HCT116 (cell line): ENCODE measurements around the gene ERLIN1. TPM values are rescaled to one million over a fixed set of nuclear protein-coding genes. Genes with fewer than 3 reads are reported as not detected.
A peak's percentile ranks its signal among the peaks of the same experiment; 100 is the strongest.

ENCODE experiments used
- ATAC-seq: fragments of 200-7000 bp; cut with Tn5 transposase; 2 replicates; pipeline ENCODE4 v1.9.1; 2020; ENCODE audit warnings: mild to moderate bottlenecking, moderate library complexity
- BruUV-seq: library from RNA; stranded (reverse); fragments of 400-500 nt; replicated peaks from 2 replicates; lab custom pipeline; 2021; lab: Mats Ljungman, UMichigan
- CTCF ChIA-PET: fragments of 300-600 bp; sonication (Branson Sonifier 250); formaldehyde crosslinking; loops from one replicate; lab custom pipeline; 2021; ENCODE audit warnings: antibody characterized with exemption; lab: Charles Lee
- POLR2A ChIA-PET: fragments of 300-600, 350-600 bp; sonication (Branson Sonifier 250); formaldehyde crosslinking; loops from one replicate; lab custom pipeline; 2021; ENCODE audit warnings: antibody characterized with exemption; lab: Charles Lee
- RAD21 ChIA-PET, 2 experiments: fragments of 300-600 bp; sonication (Branson Sonifier 250); formaldehyde crosslinking; loops; one replicate each; lab custom pipeline; 2023; ENCODE audit warnings: low total read pairs in 2 of 2; ENCODE audit not compliant: uncharacterized antibody in 2 of 2, unreplicated experiment in 2 of 2, low non-redundant PET in 1 of 2; lab: Charles Lee
- DNase-seq: peaks from one replicate; pipeline ENCODE4 v3.0.0-alpha.2; 2010; ENCODE audit warnings: low read depth, low spot score
- H2AFZ ChIP-seq: fragments of 200-600 bp; shearing (Covaris generic), sonication (generic); 2 replicates; pipeline ENCODE4 v1.6.1; 2017; ENCODE audit warnings: low read depth, mixed run types, mixed read lengths, antibody characterized with exemption, low read length; ENCODE audit not compliant: poor library complexity, severe bottlenecking
- H3K27ac ChIP-seq: 2 replicates; pipeline ENCODE4 v1.5.1; 2012; ENCODE audit warnings: low read depth, low read length
- H3K27me3 ChIP-seq: fragments of 200-600 bp; sonication (generic); 2 replicates; pipeline ENCODE4 v1.6.1; 2016; ENCODE audit warnings: mixed run types, low read length, mixed read lengths; ENCODE audit not compliant: insufficient read depth
- H3K36me3 ChIP-seq, 2 experiments: fragments of 200-500 bp in 1 of 2; fragments of 200-600 bp in 1 of 2; sonication (Bioruptor generic) in 1 of 2; sonication (generic) in 1 of 2; 2 replicates each; pipeline versions ENCODE4 v1.5.1 to v1.6.1; 2014 to 2016; ENCODE audit warnings: low read length in 2 of 2, inconsistent platforms in 1 of 2, mixed read lengths in 1 of 2, mixed run types in 1 of 2; ENCODE audit not compliant: insufficient read depth in 2 of 2, control insufficient read depth in 1 of 2
- H3K4me1 ChIP-seq, 2 experiments: fragments of 200-600 bp in 1 of 2; sonication (generic) in 1 of 2; 2 replicates each; pipeline versions ENCODE4 v1.5.1 to v1.6.1; 2012 to 2017; ENCODE audit warnings: low read length in 2 of 2, inconsistent platforms in 1 of 2, mild to moderate bottlenecking in 1 of 2, mixed read lengths in 1 of 2, mixed run types in 1 of 2, moderate library complexity in 1 of 2; ENCODE audit not compliant: insufficient read depth in 2 of 2, control insufficient read depth in 1 of 2
- H3K4me2 ChIP-seq: fragments of 200-600 bp; sonication (generic); 2 replicates; pipeline ENCODE4 v1.6.1; 2017; ENCODE audit warnings: mixed run types, low read length, mixed read lengths
- H3K4me3 ChIP-seq, 2 experiments: fragments of 200-600 bp in 1 of 2; sonication (generic) in 1 of 2; replicated peaks in 1 of 2; 2 replicates each; pipeline ENCODE4 v1.5.1; 2011 to 2016; ENCODE audit warnings: low read length in 2 of 2, control low read depth in 1 of 2, low read depth in 1 of 2, mild to moderate bottlenecking in 1 of 2, mixed read lengths in 1 of 2, mixed run types in 1 of 2
- H3K79me2 ChIP-seq: fragments of 200-600 bp; sonication (generic); 2 replicates; pipeline ENCODE4 v1.6.1; 2017; ENCODE audit warnings: mild to moderate bottlenecking, mixed run types, low read length, moderate library complexity, mixed read lengths; ENCODE audit not compliant: insufficient read depth
- H3K9ac ChIP-seq: fragments of 200-600 bp; sonication (generic); 2 replicates; pipeline ENCODE4 v1.6.1; 2016; ENCODE audit warnings: low read length, mixed read lengths
- H3K9me2 ChIP-seq: fragments of 200-600 bp; sonication (generic), shearing (Covaris generic); 2 replicates; pipeline ENCODE4 v1.6.1; 2017; ENCODE audit warnings: mixed run types, mild to moderate bottlenecking, moderate library complexity; ENCODE audit not compliant: insufficient read depth
- H3K9me3 ChIP-seq, 2 experiments: fragments of 200-500 bp in 1 of 2; fragments of 200-600 bp in 1 of 2; sonication (Bioruptor generic) in 1 of 2; sonication (generic) in 1 of 2; 2 replicates each; pipeline ENCODE4 v1.6.1; 2014 to 2017; ENCODE audit warnings: low read length in 2 of 2, mixed read lengths in 2 of 2, inconsistent platforms in 1 of 2, low read depth in 1 of 2, mild to moderate bottlenecking in 1 of 2, mixed run types in 1 of 2, moderate library complexity in 1 of 2; ENCODE audit not compliant: control insufficient read depth in 1 of 2, insufficient read depth in 1 of 2
- H4K20me1 ChIP-seq: fragments of 200-600 bp; sonication (generic), shearing (Covaris generic); 2 replicates; pipeline ENCODE4 v1.6.1; 2017; ENCODE audit warnings: mixed run types, mild to moderate bottlenecking, moderate library complexity; ENCODE audit not compliant: insufficient read depth
- CBX3 ChIP-seq: IDR thresholded peaks from 2 replicates; pipeline ENCODE4 v1.6.1; 2012; ENCODE audit warnings: low read depth
- CEBPB ChIP-seq: IDR thresholded peaks from 2 replicates; pipeline ENCODE4 v1.6.1; 2012; ENCODE audit warnings: low read depth
- EGR1 ChIP-seq: IDR thresholded peaks from 2 replicates; pipeline ENCODE4 v1.6.1; 2012; ENCODE audit warnings: low read depth
- EZH2phosphoT487 ChIP-seq: fragments of 200-600 bp; IDR thresholded peaks from 2 replicates; pipeline ENCODE4 v1.6.1; 2018; ENCODE audit warnings: antibody characterized with exemption, borderline replicate concordance
- FOSL1 ChIP-seq: IDR thresholded peaks from 2 replicates; pipeline ENCODE4 v1.6.1; 2012; ENCODE audit warnings: low read depth
- JUND ChIP-seq: IDR thresholded peaks from 2 replicates; pipeline ENCODE4 v1.6.1; 2012
- POLR2A ChIP-seq: IDR thresholded peaks from 2 replicates; pipeline ENCODE4 v1.7.0; 2011; ENCODE audit warnings: borderline replicate concordance; ENCODE audit not compliant: insufficient read depth, insufficient read length; ENCODE audit errors: extremely low read depth
- SP1 ChIP-seq: IDR thresholded peaks from 2 replicates; pipeline ENCODE4 v1.6.1; 2012; ENCODE audit warnings: low read depth
- SRF ChIP-seq: IDR thresholded peaks from 2 replicates; pipeline ENCODE4 v1.6.1; 2012; ENCODE audit warnings: low read depth
- TCF7L2 ChIP-seq: IDR thresholded peaks from 2 replicates; pipeline ENCODE4 v1.7.0; 2011; ENCODE audit warnings: borderline replicate concordance, inconsistent platforms; ENCODE audit not compliant: insufficient read depth, insufficient read length; ENCODE audit errors: extremely low read depth
- intact Hi-C: fragments of 100-400 bp; cut with micrococcal nuclease; formaldehyde crosslinking; loops from 2 replicates; pipeline ENCODE4 v1.10.0; 2022
- total RNA-seq: library from RNA; stranded (reverse); gene quantifications from one replicate; pipeline ENCODE4 v1.2.1, GENCODE V29; 2021; ENCODE audit not compliant: unreplicated experiment
- TF ChIP-seq, protein P1 (sequence below): IDR thresholded peaks from 2 replicates; pipeline ENCODE4 v1.6.1; 2012
- TF ChIP-seq, protein P2 (sequence below): IDR thresholded peaks from 2 replicates; pipeline ENCODE4 v1.6.1; 2012

Gene ERLIN1
- total RNA-seq, 1 experiment from 2014 or later = 64.5 TPM

DNA sequence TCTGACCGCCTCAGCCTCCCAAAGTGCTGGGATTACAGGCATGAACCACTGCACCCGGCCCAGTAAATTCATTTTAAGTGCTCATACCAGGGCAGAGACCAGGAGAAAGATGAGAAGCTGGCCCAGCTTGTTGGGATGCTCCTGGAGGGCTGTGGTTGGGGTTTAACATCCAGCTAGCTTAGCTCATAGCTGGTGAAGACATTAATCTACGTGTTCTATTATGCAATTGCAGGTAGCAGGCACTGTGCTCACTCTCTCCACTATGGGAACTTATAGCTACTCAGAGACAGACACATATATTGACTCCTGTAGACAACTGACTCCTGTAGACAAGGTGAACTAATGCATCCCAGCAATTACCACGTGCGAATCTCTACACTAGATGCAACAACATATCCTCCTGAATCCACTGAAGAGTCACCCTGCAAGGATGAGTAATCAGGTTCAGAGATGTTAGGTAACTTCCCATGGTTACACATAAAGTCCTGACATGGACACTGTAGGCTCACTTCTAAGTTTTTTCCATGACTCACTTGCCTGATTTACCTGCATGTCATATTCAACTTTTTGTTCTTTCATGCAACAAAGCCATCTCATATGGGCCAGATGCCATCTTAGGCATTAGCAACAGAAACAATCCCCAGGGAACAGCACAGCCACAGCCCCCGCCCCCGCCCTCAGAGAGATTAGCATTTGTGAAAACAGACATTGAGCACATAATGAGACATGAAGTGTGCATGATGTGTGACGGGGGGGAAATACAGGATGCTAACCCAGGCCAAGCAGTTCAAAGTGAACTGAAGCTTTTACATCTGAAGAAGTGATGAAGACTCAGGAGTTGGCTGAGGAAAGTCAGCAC lies 37.2 kb downstream of the ERLIN1 start:
- intact Hi-C loops = no loop called here
- CTCF ChIA-PET = no interaction called here

More for the DNA sequence above, 37.2 kb downstream of the ERLIN1 start:
- ChIA-PET POLR2A (no interaction called here), RAD21 (no interaction called here)
- Histone ChIP-seq H3K36me3 (peaks cover 24 to 33% of the 10 kb centered on the region in 2 experiments), H3K79me2 (no peaks in the 10 kb centered on the region)
- TF ChIP-seq EZH2phosphoT487 (no peak), CEBPB (peak; percentile 91), SRF (no peak), EGR1 (peak; percentile 50; the same call in 1 of the 2 replicates), FOSL1 (peak; percentile 87), CBX3 (peak; percentile 71; the same call in 1 of the 2 replicates), POLR2A (no peak), JUND (peak; percentile 82), SP1 (peak; percentile 78), TCF7L2 (peak; percentile 35)
- TF ChIP-seq, protein P1, sequence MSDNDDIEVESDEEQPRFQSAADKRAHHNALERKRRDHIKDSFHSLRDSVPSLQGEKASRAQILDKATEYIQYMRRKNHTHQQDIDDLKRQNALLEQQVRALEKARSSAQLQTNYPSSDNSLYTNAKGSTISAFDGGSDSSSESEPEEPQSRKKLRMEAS = peak; percentile 46; the same call in 1 of the 2 replicates
- TF ChIP-seq, protein P2, sequence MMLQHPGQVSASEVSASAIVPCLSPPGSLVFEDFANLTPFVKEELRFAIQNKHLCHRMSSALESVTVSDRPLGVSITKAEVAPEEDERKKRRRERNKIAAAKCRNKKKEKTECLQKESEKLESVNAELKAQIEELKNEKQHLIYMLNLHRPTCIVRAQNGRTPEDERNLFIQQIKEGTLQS = 0 out of 2 replicates have a peak, but pooled peaks have one; percentile 11
- TF ChIP-seq, all 23 proteins: peak for 9
- H3K9me2 ChIP-seq = no peaks in the 10 kb centered on the region
- ATAC-seq (peak; percentile 44), DNase-seq (peak; percentile 60)
- no peak overlapping the region for H3K27ac ChIP-seq
- H3K9me3 ChIP-seq = no peaks in the 10 kb centered on the region
- H3K4me2 ChIP-seq = peak overlapping the region; percentile 14; the same call in 1 of the 2 replicates
- H3K4me3 ChIP-seq = no peak overlapping the region
- H3K4me1 ChIP-seq = peaks cover 0 to 28% of the 10 kb centered on the region in 2 experiments; a peak in 2 of 4 replicates
- no peak overlapping the region for H3K9ac ChIP-seq
- no peak overlapping the region for H2AFZ ChIP-seq
- H4K20me1 ChIP-seq = no peaks in the 10 kb centered on the region
- no peaks in the 10 kb centered on the region for H3K27me3 ChIP-seq
- no TSS peak for BruUV-seq
